Stomach (tissue), 9 donors: ENCODE data around the gene LAMP5. TPM values are rescaled to one million over a fixed set of nuclear protein-coding genes. Genes with fewer than 3 reads are reported as not detected.
A peak's percentile ranks its signal among the peaks of the same experiment; 100 is the strongest.

Experiments used
- DNase-seq, 2 donors: peaks; one replicate each; pipeline versions ENCODE4 v3.0.0 to v3.0.0-alpha.2; 2013 to 2019
- H3K27ac ChIP-seq, 5 donors: fragments of 200-600 bp in 4 of 5; sonication (generic) in 4 of 5; one replicate each; pipeline ENCODE4 v1.5.1; 2013 to 2019; ENCODE audit warnings: mild to moderate bottlenecking in 1 of 5, moderate library complexity in 1 of 5
- H3K27me3 ChIP-seq, 3 donors: fragments of 200-600 bp; sonication (generic); one replicate each; pipeline ENCODE4 v1.5.1; 2017 to 2019; ENCODE audit warnings: mixed run types in 1 of 3
- H3K36me3 ChIP-seq, 4 donors: fragments of 200-600 bp; sonication (generic); 1 replicate in 3 of 4; 2 replicates in 1 of 4; pipeline ENCODE4 v1.5.1; 2016 to 2019
- H3K4me1 ChIP-seq, 4 donors: fragments of 200-600 bp; sonication (generic); one replicate each; pipeline ENCODE4 v1.5.1; 2016 to 2019
- H3K4me3 ChIP-seq, 4 donors: fragments of 200-600 bp; sonication (generic) in 3 of 4; one replicate each; pipeline ENCODE4 v1.5.1; 2016 to 2019; ENCODE audit warnings: mild to moderate bottlenecking in 1 of 4
- H3K9me3 ChIP-seq, 4 donors: fragments of 200-600 bp; sonication (generic); one replicate each; pipeline ENCODE4 v1.5.1; 2016 to 2019
- EP300 ChIP-seq: sonication (generic); formaldehyde crosslinking; IDR thresholded peaks from one replicate; pipeline ENCODE4 v1.6.1; 2017; ENCODE audit warnings: antibody characterized with exemption
- POLR2A ChIP-seq, 4 donors: fragments of 450-650 bp; IDR thresholded peaks; one replicate each; pipeline ENCODE4 v1.6.1; 2016; ENCODE audit warnings: antibody characterized with exemption in 4 of 4, control low read depth in 2 of 4, mild to moderate bottlenecking in 1 of 4, moderate library complexity in 1 of 4
- POLR2AphosphoS5 ChIP-seq, 3 donors: sonication (generic); formaldehyde crosslinking; IDR thresholded peaks; one replicate each; pipeline ENCODE4 v1.6.1; 2016; ENCODE audit warnings: antibody characterized with exemption in 3 of 3
- WGBS, 5 donors: extraction: QIAGEN DNeasy Blood & Tissue Kit in 3 of 5; methylation state at CpG; one replicate each; pipeline versions ENCODE4 v1.1.5 to v1.1.7; 2013 to 2018; 5-methylcytosine and 5-hydroxymethylcytosine counted together
- intact Hi-C: fragments of 100-400 bp; cut with DNase I; formaldehyde crosslinking; loops from one replicate; pipeline ENCODE4 v1.15.1; 2023; ENCODE audit warnings: low total_unique reads
- polyA plus RNA-seq, 3 donors: library from polyadenylated mRNA; stranded (reverse); fragments of 200-250 nt; gene quantifications; one replicate each; pipeline ENCODE4 v1.2.3, GENCODE V29; 2013
- total RNA-seq, 5 donors: library from RNA; depleted of rRNA; stranded (reverse); fragments of >200 nt; gene quantifications; one replicate each; pipeline versions ENCODE4 v1.1.0 to v1.2.3, GENCODE V29; 2014 to 2016
- TF ChIP-seq, protein P1 (sequence below), 7 experiments: fragments of 450-650 bp in 4 of 7; fragments of 200-600 bp in 3 of 7; sonication (generic) in 3 of 7; IDR thresholded peaks; one replicate each; pipeline ENCODE4 v1.5.1; 2016 to 2019; ENCODE audit warnings: antibody characterized with exemption in 7 of 7, control low read depth in 2 of 7, mild to moderate bottlenecking in 1 of 7
- donor health status: healthy with polysubstance abuse.
- donor health status: Bipolar disorder and iron deficiency.
- donor health status: healthy.

Gene LAMP5
- total and polyA plus RNA-seq, 8 donors = 0.20 to 2.9 (median 0.52) TPM; not detected in 4

DNA sequence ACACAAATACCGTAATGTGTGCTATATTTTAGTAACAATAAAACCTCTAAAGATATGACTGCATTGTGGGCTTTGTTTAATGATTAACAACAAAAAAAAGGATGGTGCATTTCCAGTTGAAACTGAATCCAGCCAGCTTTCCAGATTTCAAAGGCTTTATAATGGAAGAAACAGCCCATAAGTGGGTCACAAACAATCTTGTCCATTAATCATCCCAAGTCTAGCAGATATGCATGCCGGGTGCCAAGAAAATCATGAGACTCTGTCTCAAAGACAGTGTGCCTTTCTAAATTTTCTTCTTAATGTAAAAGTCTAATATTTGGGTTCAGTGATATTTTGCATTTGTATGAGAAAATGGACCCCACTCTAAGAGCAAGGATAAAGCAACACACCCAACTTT lies 20.6 kb upstream of the LAMP5 start:
- 50 to 72% (median 57%) methylated on average over 2 of the region's 2 CpGs for WGBS, 5 donors
- H3K4me3 ChIP-seq = no peak overlapping the region
- TF ChIP-seq POLR2AphosphoS5 (IDR thresholded peaks at IDR 0.05) (no peak), POLR2A (IDR thresholded peaks at IDR 0.05) (no peak), EP300 (no peak)
- TF ChIP-seq, protein P1, sequence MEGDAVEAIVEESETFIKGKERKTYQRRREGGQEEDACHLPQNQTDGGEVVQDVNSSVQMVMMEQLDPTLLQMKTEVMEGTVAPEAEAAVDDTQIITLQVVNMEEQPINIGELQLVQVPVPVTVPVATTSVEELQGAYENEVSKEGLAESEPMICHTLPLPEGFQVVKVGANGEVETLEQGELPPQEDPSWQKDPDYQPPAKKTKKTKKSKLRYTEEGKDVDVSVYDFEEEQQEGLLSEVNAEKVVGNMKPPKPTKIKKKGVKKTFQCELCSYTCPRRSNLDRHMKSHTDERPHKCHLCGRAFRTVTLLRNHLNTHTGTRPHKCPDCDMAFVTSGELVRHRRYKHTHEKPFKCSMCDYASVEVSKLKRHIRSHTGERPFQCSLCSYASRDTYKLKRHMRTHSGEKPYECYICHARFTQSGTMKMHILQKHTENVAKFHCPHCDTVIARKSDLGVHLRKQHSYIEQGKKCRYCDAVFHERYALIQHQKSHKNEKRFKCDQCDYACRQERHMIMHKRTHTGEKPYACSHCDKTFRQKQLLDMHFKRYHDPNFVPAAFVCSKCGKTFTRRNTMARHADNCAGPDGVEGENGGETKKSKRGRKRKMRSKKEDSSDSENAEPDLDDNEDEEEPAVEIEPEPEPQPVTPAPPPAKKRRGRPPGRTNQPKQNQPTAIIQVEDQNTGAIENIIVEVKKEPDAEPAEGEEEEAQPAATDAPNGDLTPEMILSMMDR (IDR thresholded peaks at IDR 0.05) = no peak
- intact Hi-C loops = no loop called here
- H3K27me3 ChIP-seq = no peaks in the 10 kb centered on the region
- no peaks in the 10 kb centered on the region for H3K36me3 ChIP-seq
- no peaks in the 10 kb centered on the region for H3K4me1 ChIP-seq
- peak in 1 of 2 donors; percentile 54 for DNase-seq
- H3K27ac ChIP-seq = no peak overlapping the region
- H3K9me3 ChIP-seq = no peaks in the 10 kb centered on the region

DNA sequence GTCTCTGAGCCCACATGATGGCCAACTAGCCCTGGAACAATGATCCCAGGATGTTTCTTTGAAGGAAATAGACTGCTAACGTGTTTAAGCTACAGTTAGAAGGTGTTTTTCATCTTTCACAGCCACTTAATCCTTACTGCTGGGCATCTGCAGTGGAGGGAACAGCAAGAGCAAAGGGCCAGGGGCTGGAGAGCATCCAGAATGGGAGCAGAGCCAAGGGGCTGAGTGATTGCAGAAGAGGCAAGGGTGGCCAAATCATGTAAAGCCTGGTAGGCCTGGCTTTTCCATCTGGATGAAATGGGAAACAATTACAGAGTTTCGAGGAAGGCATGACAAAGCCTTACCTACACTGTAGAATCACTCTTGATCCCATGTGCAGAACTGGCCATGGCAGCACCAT lies 18.7 kb upstream of the LAMP5 start:
- no peaks in the 10 kb centered on the region for H3K27me3 ChIP-seq
- no peak for TF ChIP-seq POLR2A (IDR thresholded peaks at IDR 0.05)
- TF ChIP-seq EP300 = no peak
- TF ChIP-seq POLR2AphosphoS5 (IDR thresholded peaks at IDR 0.05) = no peak
- TF ChIP-seq, protein P1 (IDR thresholded peaks at IDR 0.05) = no peak

DNA sequence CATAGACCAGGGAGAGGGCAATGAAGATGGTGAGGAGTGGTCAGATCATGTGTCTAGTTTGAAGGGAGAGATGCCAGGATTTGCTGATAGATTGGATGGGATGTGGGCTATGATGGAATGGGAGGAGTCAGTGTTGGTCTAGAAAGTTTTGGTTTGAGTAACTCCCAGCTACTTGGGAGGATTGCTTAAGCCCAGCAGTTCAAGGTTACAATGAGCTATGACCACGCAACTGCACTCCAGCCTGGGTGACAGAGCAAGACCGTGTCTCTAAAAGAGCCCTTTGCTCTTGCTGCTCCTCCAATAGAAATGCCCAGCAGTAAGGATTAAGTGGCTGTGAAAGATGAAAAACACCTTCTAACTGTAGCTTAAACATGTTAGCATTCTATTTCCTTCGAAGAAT lies 18.2 kb upstream of the LAMP5 start:
- no peaks in the 10 kb centered on the region for H3K27me3 ChIP-seq
- H3K4me3 ChIP-seq = no peak overlapping the region
- no peaks in the 10 kb centered on the region for H3K36me3 ChIP-seq
- no peaks in the 10 kb centered on the region for H3K9me3 ChIP-seq
- intact Hi-C loops = no loop called here
- H3K4me1 ChIP-seq = no peaks in the 10 kb centered on the region
- no peak for DNase-seq
- WGBS, 5 donors = 80 to 94% (median 91%) methylated on average over 3 of the region's 3 CpGs
- no peak for TF ChIP-seq POLR2AphosphoS5 (IDR thresholded peaks at IDR 0.05)
- TF ChIP-seq, protein P1 (IDR thresholded peaks at IDR 0.05) = no peak
- no peak for TF ChIP-seq POLR2A (IDR thresholded peaks at IDR 0.05)
- TF ChIP-seq EP300 = no peak
- H3K27ac ChIP-seq = no peak overlapping the region

More for the DNA sequence above, 18.7 kb upstream of the LAMP5 start:
- DNase-seq = no peak
- Histone ChIP-seq H3K9me3 (no peaks in the 10 kb centered on the region), H3K4me1 (no peaks in the 10 kb centered on the region), H3K4me3 (no peak overlapping the region), H3K27ac (no peak overlapping the region), H3K36me3 (no peaks in the 10 kb centered on the region)
- intact Hi-C loops = no loop called here
- 55 to 81% (median 74%) methylated on average over 2 of the region's 2 CpGs for WGBS, 5 donors

DNA sequence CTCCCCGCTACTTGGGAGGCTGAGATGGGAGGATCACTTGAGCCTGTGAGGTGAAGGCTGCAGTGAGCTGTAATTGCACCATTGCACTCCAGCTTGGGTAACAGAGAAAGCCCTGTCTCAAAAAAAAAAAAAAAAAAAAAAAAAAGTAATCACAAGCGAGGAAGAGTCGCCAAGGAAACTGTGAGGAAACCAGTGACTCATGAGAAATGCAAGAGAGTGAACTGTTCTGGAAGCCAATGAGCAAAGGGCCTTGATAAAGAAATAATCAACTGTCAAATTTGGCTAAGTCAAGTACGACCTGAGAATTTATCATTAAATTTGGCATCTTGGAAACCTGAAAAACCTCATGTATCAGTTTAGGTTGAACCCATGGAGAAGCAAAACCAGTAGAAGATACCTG lies 16.1 kb upstream of the LAMP5 start:
- Histone ChIP-seq H3K27me3 (no peaks in the 10 kb centered on the region), H3K4me3 (no peak overlapping the region), H3K4me1 (no peaks in the 10 kb centered on the region), H3K9me3 (no peaks in the 10 kb centered on the region), H3K27ac (no peak overlapping the region), H3K36me3 (no peaks in the 10 kb centered on the region)
- intact Hi-C loops = no loop called here
- DNase-seq = no peak
- no peak for TF ChIP-seq EP300
- TF ChIP-seq POLR2A (IDR thresholded peaks at IDR 0.05) = no peak
- TF ChIP-seq, protein P1 (IDR thresholded peaks at IDR 0.05) = no peak
- no peak for TF ChIP-seq POLR2AphosphoS5 (IDR thresholded peaks at IDR 0.05)
- 80 to 91% (median 86%) methylated on average over 4 of the region's 4 CpGs for WGBS, 5 donors
